HL-60/S4 treated with retinoic acid at 250 ng/mL for 4 days and 3 days (cell line): Measurements from ENCODE around the gene ZGLP1.
"Not testable (repeated sequence)": the region's sequence is repeated elsewhere in the genome, so short reads cannot be mapped to it uniquely, and the experiment has no call there.

Experiments used
- in situ Hi-C: fragments of 300-500 bp; cut with MboI; formaldehyde crosslinking; loops from 2 replicates; pipeline ENCODE4 v1.7.0; 2022; ENCODE audit warnings: low sequenced_read_pairs

ZGLP1 gene

DNA sequence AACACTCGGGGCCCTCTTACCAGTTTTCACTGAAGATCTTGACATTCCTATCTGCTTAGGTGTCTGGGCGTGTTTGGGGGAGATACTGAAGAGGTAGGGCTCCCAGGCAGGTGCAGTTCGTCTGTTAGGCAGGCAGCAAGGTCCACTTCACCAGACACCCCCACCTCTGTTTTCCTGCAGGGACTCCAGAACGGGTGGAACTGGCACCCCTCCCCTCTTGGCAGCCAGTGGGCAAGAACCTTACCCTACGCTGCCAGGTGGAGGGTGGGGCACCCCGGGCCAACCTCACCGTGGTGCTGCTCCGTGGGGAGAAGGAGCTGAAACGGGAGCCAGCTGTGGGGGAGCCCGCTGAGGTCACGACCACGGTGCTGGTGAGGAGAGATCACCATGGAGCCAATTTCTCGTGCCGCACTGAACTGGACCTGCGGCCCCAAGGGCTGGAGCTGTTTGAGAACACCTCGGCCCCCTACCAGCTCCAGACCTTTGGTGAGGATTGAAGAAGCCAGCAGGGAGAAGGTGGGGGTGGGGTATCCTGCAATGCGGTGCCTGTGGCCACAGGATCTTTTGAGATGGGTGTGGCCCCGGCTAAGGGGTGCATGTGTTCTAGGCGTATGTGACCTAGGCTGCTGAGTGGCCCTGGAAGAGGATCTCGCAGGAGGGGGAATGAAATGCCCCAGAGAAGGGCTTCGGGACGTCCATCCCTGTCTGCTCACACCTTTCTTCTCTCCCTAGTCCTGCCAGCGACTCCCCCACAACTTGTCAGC lies 26.1 kb downstream of the ZGLP1 start:
- in situ Hi-C loops, result no loop called here

DNA sequence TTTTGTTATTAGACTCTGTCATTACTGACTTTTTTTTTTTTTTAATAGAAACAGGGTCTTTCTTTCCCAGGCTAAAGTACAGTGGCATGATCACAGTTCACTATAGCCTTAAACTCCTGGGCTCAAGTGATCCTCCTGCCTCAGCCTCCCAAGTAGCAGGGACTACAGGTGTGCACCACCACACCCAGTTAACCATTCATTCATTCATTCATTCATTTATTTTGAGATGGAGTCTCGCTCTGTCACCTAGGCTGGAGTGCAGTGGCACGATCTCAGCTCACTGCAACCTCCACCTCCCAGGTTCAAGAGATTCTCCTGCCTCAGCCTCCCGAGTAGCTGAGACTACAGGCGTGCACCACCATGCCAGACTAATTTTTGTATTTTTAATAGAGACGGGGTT lies 27.6 kb downstream of the ZGLP1 start:
- in situ Hi-C loops, result not testable (repeated sequence)

DNA sequence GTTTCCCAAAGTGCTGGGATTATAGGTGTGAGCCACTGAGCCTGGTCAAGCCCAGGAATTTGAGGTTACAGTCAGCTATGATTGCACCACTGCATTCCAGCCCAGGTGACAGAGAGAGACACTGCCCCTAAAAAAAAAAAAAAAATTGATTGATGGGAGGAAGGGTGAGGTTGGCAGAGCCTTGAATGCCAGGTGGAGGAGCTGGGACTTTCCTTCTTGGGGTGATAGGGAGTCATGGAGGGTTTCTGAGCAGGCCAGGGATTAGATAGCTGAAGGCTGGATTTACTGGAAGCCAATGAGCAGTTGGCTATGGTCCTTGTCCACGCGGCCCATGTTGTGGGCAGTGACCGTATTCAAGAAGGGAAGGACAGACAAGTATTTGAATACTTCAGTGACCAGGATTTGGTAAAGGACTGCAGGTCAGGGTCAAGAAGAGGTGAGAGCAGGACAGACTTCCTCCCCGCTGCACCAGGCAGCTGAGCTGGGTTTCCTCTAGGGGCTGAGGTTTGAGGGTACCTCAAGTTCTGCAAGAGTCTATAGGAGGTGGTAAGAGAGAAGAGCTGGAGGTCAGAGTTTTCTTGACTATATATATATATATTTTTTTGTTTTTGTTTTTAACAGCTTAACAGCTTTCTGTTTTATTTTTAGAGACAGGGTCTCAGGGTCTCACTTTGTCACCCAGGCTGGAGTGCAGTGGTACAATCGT lies 29.7 kb downstream of the ZGLP1 start:
- in situ Hi-C loops, result no loop called here

DNA sequence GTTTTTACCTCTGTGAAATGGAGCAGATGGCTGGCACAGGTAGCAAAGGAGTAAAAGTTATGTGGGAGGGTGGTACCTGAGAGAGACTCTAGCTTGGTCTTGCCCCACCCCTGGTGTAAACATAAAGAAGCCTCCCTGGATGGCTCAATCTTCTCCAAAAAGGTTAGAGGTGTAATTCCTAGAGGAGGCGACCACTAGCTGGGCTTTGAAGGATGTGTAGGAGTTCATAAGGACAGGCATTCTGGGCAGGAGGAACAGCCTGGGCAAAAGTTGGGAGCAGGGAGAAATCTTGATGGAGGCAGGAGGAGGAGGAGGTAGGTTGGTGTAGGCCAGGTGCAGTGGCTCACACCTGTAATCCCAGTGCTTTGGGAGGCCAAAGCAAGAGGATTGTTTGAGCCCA lies 30.7 kb downstream of the ZGLP1 start:
- in situ Hi-C loops, result no loop called here

DNA sequence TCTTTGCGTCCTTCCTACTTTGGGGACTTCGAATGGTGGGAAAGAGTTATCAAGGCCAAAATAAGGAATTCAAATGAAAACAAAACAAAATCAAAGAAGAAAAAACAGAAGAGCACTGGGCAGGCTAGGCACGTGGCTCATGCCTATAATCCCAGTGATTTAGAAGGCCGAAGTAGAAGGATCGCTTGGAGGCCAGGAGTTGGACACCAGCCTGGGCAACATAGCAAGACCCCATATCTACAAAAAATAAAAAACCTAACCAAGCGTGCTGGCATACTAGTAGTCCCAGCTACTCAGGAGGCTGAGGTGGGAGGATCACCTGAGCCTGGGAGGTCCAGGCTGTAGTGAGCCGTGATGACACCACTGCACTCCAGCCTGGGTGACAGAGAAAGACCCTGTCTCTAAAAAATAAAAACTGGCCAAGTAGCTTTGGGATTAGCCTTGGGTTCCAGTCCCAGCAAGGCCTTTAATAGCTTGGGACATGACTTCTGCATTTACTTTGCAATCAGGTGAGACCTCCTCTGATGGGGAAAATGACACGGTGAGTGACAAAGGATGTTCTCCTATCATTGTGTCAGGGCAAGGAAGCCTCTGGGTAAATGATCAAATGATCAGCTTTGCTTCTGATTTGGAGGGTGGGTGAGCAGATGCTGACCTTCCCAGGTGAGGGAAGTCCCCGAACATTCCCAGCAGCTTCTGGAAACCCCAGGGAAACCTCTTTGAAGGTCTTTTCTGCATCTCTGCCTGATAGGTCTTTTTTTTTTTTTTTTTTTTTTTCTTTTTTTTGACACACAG lies 31.6 kb downstream of the ZGLP1 start:
- in situ Hi-C loops, result no loop called here

DNA sequence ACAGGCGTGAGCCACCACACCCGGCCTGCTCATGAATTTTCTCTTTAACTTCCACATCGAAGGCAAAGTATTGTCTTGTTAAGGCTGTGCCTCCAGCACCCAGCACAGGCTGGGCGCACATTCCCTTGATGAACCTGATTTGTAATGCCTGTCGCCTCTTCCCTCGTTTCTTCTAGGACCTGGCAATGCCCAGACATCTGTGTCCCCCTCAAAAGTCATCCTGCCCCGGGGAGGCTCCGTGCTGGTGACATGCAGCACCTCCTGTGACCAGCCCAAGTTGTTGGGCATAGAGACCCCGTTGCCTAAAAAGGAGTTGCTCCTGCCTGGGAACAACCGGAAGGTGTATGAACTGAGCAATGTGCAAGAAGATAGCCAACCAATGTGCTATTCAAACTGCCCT lies 35.0 kb downstream of the ZGLP1 start:
- in situ Hi-C loops, result loop anchor here (5.0 kb wide), 1 partner anchor 113 kb away; no protein-coding TSS in a partner anchor

DNA sequence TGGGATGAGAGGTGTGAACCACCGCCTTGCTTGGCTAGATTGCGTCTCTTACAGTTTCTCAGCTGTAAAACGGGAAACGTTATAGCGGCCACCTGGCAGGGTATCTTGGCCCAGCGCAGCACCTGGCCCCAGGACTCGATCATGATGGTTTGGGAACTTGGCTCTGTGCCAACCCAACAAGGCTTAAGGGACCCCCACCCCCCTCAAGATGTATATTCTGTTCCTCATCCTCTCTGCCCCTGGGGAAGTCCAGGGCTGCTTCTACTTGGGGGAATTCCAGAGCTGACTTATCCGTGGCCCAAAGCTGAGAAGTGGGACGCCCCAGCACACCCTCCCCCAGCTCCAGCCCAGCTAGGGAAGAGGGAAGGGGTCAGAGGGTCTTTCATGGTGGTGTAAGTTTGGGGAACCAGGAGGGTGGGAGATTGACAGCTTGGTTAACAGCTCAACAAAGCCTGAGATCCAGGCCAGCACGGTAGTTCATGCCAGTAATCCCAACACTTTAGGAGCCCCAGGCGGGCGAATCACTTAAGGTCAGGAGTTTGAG lies 38.0 kb downstream of the ZGLP1 start:
- in situ Hi-C loops, result loop anchor here (5.0 kb wide), 1 partner anchor 116 kb away; no protein-coding TSS in a partner anchor

DNA sequence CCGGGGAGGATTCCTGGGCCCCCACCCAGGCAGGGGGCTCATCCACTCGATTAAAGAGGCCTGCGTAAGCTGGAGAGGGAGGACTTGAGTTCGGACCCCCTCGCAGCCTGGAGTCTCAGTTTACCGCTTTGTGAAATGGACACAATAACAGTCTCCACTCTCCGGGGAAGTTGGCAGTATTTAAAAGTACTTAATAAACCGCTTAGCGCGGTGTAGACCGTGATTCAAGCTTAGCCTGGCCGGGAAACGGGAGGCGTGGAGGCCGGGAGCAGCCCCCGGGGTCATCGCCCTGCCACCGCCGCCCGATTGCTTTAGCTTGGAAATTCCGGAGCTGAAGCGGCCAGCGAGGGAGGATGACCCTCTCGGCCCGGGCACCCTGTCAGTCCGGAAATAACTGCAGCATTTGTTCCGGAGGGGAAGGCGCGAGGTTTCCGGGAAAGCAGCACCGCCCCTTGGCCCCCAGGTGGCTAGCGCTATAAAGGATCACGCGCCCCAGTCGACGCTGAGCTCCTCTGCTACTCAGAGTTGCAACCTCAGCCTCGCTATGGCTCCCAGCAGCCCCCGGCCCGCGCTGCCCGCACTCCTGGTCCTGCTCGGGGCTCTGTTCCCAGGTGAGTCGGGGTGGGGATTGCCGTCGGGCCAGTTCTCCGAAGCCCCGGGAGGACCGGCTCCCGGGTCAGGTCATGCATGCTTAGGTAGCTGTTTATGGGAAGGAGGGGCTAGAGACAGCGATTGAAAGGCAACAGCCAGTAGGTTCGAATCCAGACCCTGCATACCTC lies 38.8 kb downstream of the ZGLP1 start, which contains the start of gene ICAM1:
Gene ICAM1 (plus strand): TSS at position 505 of the 779 bp plus-strand sequence. CDS start 40 bp downstream, at position 545.
- in situ Hi-C loops, result loop anchor here (5.0 kb wide), 1 partner anchor 116 kb away; no protein-coding TSS in a partner anchor

DNA sequence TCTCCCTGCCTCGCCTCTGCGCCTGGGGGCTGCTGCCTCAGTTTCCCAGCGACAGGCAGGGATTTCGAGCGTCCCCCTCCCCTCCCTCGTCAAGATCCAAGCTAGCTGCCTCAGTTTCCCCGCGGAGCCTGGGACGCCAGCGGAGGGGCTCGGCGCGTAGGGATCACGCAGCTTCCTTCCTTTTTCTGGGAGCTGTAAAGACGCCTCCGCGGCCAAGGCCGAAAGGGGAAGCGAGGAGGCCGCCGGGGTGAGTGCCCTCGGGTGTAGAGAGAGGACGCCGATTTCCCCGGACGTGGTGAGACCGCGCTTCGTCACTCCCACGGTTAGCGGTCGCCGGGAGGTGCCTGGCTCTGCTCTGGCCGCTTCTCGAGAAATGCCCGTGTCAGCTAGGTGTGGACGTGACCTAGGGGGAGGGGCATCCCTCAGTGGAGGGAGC lies 39.4 kb downstream of the ZGLP1 start:
- in situ Hi-C loops, result loop anchor here (5.0 kb wide), 1 partner anchor 117 kb away; no protein-coding TSS in a partner anchor

DNA sequence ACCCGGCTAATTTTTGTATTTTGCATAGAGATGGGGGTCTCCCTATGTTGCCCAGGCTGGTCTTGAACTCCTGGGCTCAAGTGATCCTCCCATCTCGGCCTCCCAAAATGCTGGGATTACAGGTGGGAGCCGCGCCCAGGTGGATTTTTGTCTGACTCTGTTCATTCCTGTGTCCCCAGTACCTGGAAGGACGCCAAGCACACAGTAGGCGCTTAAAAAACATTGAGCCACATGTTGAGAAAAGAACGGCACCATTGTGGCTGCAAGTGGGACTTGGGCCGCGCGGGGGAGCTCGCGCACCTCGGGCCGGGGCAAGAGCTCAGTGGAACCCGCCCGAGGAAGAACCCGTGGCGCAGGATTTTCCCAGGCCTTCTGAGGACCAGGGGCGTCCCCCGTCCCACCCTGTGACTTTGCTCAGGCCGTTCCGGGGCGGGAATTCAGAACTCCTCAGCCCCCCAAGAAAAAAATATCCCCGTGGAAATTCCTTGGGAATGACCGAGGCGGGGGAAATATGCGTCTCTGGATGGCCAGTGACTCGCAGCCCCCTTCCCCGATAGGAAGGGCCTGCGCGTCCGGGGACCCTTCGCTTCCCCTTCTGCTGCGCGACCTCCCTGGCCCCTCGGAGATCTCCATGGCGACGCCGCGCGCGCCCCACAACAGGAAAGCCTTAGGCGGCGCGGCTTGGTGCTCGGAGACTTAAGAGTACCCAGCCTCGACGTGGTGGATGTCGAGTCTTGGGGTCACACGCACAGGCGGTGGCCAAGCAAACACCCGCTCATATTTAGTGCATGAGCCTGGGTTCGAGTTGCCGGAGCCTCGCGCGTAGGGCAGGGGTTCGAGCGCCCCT lies 40.1 kb downstream of the ZGLP1 start:
- in situ Hi-C loops, result loop anchor here (5.0 kb wide), 1 partner anchor 118 kb away; no protein-coding TSS in a partner anchor

DNA sequence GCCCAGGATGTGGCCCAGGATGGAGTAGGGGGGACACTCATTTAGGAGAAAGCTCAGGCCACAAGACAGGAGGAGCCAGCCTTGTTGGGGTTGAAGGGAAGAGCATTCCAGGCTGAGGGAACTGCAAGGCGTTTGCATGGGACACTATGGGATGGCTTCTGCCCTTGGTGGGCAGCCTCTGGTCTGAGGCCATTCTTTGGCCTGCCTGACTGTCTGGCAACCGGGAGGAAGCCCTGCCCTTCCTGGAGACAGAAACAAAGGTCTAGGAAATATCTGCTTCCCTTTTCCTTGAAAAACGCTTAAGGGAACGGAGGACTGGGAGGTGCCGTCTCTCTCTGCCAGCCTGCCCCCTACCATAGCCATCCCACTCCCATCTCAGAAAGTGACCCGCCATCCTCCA lies 41.5 kb downstream of the ZGLP1 start:
- in situ Hi-C loops, result no loop called here

DNA sequence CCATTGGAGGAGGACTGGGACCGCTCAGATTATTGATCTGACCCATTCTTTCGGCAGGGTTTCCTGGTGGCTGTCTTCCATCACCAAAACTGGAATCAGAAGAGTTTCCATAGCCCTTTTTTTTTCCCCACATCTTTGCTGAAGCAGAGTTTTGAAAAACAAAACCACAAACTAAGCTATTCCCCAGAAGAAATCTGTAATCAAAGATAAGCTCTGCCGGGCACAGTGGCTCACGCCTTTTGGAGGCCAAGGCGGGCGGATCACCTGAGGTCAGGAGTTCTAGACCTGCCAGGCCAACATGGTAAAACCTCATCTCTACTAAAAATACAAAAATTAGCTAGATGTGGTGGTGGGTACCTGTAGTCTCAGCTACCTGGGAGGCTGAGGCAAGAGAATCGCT lies 42.9 kb downstream of the ZGLP1 start:
- in situ Hi-C loops, result no loop called here

DNA sequence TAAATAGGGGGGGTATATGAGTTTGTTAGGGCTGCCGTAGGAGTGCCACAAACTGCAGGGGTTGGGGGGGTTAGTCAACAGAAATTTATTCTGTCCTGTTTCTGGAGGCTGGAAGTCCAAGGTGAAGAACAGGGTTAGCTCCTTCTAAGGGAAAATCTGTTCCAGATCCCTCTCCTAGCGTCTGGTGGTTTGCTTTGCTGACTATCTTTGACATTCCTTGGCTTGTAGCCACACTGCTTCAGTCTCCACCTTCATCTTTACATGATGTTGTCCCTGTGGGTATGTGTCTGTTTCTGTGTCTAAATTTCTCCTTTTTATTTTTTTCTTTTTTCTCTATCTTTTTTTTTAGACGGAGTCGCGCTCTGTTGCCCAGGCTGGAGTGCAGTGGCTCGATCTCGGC lies 46.8 kb downstream of the ZGLP1 start:
- in situ Hi-C loops, result no loop called here

DNA sequence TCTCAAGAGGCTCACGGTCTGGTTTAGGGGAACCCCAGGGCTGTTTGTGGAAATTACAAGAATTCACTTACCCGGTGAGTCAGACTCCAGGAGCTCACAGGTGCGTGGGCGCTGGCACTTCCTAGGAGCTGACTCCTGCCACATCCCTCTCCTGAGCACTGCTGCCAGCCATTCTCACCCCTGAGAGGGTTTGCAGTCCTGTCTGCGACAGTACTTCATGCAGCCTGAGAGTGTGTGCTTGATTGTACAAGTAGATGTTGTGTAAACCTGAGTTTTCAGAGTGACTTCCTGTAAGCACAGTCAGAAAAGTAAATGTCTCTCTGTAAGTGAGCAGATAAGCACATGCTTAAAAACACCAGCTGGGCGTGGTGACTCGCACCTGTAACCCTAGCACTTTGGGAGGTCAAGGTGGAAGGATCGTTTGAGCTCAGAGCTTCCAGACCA lies 49.5 kb downstream of the ZGLP1 start:
- in situ Hi-C loops, result no loop called here

DNA sequence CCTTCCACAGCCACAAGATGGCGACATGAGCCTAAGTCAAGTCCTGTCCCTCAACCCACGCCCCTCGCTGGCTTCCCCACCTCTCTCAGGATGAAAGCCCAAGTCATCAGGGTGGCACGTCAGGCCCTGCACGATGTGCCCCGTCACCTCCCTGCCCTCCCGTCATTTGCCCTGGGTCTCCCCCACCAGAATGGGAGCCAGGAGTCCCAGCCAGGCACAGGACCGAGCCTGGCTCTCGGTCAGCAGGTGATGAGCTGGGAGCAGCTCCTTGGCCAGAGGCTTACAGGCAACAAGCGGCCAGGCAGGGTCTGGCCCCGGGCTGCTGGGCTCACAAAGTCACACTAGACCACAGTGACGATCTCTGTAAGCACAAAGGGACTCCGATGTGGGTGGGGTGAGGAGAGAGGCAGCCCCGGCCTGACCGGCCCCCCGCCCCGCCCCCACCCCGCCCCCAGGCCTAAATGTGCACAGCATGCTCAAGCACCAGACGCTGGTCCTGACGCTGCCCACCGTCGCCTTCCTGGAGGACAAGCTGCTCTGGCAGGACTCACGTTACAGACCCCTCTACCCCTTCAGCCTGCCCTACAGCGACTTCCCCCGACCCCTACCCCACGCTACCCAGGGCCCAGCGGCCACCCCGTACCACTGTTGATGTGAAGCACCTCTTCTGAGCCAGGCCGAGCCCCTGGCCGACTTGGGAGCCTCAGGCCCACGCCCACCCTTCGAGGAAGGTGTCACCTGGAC lies 50.3 kb downstream of the ZGLP1 start:
- in situ Hi-C loops, result no loop called here

DNA sequence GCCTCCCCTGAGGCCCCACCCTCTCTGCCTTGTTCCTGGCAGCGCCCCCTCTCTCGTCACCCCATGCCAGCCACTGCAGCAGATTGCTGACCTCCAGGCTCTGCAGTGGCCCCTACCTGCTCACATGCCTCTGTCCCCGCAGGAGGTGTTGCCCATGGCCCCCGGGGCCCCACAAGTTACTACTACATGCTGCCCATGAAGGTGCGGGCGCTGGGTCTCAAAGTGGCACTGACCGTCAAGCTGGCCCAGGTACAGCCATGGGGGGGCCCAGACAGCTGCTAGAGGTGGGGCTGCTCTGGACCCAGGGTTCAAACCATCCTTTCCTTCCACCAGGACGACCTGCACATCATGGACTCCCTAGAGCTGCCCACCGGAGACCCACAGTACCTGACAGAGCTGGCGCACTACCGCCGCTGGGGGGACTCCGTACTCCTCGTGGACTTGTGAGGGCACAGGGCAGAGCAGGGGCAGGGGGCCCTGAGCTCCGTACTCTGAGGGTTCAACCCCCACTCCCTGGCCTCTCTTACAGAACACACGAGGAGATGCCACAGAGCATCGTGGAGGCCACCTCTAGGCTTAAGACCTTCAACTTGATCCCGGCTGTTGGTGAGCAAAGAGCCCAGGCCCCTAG lies 51.4 kb downstream of the ZGLP1 start:
- in situ Hi-C loops, result no loop called here

DNA sequence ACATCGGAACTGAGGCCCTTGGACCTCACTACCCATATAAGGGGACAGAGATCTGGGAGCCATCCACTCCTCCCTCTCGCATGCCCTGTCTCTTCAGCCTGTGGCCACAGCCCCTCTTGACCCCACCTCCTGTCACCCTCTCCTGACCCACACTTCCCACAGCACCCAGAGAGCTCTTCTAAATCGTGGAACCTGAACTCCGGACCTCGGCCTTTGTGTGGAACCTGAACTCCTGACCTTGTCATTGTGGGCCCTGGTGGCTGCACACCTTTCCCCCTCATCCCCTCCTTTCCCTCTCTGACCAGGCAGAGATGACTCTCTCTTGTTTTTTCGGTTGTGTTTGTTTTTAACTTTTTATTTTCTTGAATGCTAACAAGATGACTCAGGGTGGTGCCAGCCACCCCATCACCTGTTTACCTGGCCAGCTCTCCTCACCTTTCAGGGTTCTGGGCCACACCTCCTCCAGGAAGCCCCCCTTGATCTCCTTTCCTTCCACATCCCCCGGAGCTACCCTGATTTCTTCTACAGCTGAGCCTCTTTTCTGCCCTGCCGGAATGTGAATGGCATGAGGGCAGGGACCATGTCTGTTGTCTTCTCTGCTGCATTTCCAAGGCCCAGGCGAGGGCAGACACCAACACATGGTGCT lies 52.5 kb downstream of the ZGLP1 start:
- in situ Hi-C loops, result no loop called here
